Suppressor macrophage (primary cell): ENCODE results near the gene HSD17B12.

Source experiments
- DNase-seq, 4 experiments: peaks; one replicate each; pipeline ENCODE4 v3.0.0-alpha.2; 2020 to 2022

Gene HSD17B12

GRCh38 chr11:43872995-43873394 lies 192.5 kb downstream of the HSD17B12 start:
- DNase-seq: no peak

DNA sequence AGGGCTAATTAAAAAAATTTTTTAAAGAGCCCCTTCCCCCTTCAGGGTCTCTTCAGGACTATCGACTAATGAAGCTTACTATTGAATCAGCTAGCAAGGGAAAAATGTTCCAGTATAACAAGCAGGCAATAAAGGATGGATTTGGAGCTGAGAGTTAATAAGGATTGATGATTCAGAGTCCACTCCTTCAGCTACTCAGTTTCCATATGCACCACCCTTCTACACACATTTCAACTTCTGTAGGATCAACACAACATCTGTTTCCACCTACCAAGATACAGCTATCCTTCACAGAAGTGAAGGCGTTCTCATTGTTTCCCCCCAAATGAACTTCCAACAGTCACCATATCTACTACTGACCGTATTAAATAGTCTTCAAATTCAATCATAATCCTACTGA lies 193.5 kb downstream of the HSD17B12 start:
- no peak for DNase-seq

GRCh38 chr11:43874738-43875137 lies 194.2 kb downstream of the HSD17B12 start:
- no peak for DNase-seq

GRCh38 chr11:43879789-43880639 lies 199.5 kb downstream of the HSD17B12 start:
- DNase-seq: no peak

- DNase-seq: peak; percentile 94 to 97 (median 96)
Observed at GRCh38 chr11:43880640-43881159, 200.2 kb downstream of the HSD17B12 start, which contains the start of gene ALKBH3. TSS of gene ALKBH3 (plus strand) at chr11:43880831. CDS start at chr11:43882653, 1,822 bp downstream.

DNA sequence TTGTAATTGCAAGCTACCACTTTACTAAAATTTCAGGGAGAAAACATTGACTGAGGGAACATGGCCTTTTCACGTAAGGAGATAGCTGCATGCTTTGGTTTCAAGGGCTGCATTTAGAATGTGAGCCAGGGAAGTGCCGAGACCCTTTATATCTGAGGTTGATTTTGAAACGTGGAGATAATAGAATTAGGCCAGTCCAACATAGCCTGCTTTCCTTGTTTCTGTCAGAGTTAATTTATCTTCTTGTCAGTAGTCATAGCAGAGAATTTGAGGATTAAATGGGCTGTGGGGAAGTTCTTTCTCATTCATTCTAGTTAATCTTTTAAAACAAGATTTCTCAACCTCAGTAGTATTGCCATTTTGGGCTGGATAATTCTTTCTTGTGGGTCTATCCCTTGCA lies 212.3 kb downstream of the HSD17B12 start:
- DNase-seq: no peak

DNA sequence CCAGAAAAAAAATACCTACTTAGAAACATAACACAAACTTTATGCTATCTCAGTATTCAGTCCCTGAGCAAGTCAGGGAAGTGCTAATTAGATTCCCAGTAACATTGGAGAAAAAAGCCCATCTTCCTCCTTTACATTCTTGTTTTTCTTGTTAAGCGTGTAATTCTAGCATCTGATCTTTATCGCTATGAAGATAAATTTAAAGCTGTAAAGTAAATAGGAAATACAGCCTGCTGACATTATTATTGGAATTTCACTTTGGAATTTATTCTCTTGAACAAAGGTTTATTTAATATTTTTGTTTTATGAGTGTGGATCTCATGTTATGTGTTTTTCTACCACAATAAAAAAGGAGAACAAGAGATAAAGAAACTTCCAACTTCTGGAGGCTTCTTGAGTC lies 214.0 kb downstream of the HSD17B12 start:
- no peak for DNase-seq

DNA sequence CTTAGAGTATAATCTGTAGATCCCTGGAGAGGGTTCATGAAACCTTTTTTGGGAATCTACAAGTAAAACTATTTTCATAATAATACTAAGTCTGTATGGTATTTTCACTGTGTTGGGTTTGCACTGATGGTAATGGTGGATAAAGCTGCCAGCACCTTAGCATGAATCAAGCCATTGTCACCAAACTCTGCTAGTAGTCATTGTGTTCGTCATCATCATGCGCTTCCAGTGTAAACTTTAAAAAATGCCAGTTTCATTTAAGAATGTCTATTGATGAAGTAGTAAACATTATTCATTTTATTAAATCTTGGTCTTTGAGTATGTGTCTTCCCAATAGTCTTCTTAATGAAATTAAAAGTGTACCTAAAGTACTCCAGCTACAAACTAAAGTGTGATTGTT lies 215.1 kb downstream of the HSD17B12 start:
- DNase-seq: no peak

GRCh38 chr11:43898574-43898973 lies 218.0 kb downstream of the HSD17B12 start:
- no peak for DNase-seq

DNA sequence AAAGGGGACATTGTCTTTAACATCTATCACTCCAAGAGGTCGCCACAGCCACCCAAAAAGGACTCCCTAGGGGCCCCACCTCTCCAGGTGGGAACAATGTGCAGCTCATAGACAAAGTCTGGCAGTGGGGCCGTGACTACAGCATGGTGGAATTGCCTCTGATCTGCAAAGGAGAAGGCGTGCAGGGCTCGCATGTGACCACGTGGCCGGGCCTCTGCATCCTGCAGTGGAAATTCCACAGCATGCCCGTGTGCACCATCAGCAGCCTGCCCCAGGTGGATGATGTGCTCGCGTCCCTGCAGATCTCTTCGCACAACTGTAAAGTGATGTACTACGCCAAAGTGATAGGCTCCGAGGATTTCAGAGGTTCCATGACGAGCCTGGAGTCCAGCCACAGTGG lies 218.6 kb downstream of the HSD17B12 start:
- no peak for DNase-seq

DNA sequence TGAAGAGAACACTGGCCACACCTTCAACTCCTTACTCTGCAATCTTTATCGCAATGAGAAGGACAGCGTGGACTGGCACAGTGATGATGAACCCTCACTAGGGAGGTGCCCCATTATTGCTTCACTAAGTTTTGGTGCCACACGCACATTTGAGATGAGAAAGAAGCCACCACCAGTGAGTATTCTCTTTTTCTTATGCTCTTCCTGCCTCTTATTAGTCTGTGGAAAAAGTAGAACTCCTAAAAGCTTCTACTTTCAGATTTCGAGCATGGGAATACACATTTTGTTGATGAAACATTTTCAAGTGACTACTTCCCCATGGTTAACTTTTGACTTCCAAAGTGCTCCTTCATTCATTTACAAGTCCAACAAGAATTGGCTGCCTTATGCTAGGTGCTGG lies 221.0 kb downstream of the HSD17B12 start:
- DNase-seq: peak in 1 of 4 experiments; percentile 9

GRCh38 chr11:43903078-43903477 lies 222.5 kb downstream of the HSD17B12 start:
- DNase-seq: no peak

DNA sequence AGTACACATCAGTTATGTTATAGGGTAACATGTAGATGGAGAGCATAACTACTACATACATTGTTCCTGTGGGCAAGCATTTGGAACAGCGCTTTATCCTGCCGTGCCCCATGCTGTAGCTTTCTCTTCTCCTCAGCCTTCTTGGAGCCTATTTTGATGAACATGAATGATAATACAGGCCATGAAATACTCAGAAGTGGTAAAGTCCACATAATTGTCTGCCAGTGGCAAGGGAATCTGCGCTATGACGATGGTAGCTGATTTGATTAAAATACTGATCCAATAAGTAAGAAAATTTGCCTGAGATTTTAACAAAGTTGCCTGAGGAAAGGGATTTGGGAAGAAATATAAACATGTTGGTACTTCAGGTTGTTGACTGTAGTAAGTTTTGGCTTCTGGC lies 223.4 kb downstream of the HSD17B12 start:
- DNase-seq: no peak

DNA sequence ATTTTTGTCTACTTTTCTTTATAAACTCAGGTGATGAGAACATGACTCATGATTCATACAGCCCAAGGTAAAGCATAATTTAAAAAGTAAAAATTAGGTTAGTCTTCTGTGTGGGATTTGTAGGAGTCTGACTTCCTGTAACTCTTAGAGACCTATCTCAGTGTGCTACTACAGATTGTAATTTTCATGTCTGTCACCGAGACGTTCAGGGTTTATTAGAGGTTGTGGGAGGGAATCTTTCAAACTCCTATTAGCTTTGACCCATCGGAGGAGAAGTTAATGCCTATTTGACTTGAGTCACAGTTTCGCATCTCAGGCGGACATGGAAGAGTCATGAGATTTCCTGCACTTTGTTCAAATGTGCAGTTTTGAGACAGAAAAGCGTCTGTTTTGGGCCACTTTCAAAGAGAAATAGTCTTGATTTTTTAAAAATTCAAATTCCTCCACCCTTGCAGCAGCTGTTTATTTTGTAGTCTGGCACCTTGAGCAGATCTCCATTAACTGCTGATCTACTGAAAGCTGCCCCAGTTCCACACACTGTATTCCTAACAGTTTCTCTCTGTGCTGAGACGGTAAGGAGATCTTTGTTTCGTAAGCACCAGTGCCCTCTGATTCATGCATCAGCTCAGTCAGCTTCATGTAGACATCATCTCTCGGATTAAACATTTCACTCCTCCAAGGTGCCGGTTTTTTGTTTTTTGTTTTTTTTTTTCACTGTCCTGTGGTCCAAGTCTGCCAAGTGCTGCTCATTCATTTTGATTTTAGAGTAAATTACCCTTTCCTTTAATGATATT lies 224.4 kb downstream of the HSD17B12 start:
- DNase-seq: no peak

DNA sequence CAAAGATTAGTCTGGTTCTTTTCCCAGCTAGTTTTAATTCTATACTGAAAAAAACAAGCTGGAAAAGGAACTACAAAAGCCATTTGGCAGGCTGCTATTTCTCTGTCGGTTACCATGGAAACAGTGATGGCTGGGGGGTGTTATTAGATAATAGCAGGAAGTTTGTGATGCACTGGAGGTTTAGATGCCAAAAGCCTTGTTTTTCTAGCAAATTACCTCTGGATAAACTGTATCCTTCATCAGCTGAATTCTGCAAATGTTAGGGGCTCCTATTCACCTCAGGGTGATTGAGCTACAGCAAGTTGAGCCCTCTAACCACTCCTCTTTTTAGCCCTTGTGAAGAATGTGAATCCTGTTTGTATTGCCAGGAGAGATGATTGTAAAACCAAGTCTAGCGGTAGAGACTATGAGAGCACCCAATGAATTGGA lies 225.3 kb downstream of the HSD17B12 start:
- peak in 3 of 4 experiments; percentile 16 to 44 (median 22) for DNase-seq
